22Rv1 (cell line): Measurements from ENCODE around the gene KCNS1.

Source experiments
- ZFX ChIP-seq: fragments of 450-650 bp; IDR thresholded peaks from 2 replicates; pipeline ENCODE4 v1.6.1; 2017; ENCODE audit warnings: antibody characterized with exemption, borderline replicate concordance
- TF ChIP-seq, protein P1 (sequence below): fragments of 450-650 bp; IDR thresholded peaks from 2 replicates; pipeline ENCODE4 v1.5.1; 2017; ENCODE audit warnings: mild to moderate bottlenecking

- TF ChIP-seq, protein P1, sequence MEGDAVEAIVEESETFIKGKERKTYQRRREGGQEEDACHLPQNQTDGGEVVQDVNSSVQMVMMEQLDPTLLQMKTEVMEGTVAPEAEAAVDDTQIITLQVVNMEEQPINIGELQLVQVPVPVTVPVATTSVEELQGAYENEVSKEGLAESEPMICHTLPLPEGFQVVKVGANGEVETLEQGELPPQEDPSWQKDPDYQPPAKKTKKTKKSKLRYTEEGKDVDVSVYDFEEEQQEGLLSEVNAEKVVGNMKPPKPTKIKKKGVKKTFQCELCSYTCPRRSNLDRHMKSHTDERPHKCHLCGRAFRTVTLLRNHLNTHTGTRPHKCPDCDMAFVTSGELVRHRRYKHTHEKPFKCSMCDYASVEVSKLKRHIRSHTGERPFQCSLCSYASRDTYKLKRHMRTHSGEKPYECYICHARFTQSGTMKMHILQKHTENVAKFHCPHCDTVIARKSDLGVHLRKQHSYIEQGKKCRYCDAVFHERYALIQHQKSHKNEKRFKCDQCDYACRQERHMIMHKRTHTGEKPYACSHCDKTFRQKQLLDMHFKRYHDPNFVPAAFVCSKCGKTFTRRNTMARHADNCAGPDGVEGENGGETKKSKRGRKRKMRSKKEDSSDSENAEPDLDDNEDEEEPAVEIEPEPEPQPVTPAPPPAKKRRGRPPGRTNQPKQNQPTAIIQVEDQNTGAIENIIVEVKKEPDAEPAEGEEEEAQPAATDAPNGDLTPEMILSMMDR = no peak
- no peak for TF ChIP-seq ZFX
Measured at GRCh38 chr20:45083127-45083526, 17.8 kb downstream of the KCNS1 start.
